Coronary artery (tissue), 2 donors: ENCODE data around the gene COBL.

Experiments
- DNase-seq: peaks from one replicate; pipeline ENCODE4 v3.0.0-alpha.2; 2017; ENCODE audit warnings: low spot score
- H3K27ac ChIP-seq, 2 donors: fragments of 200-600 bp; sonication (generic); one replicate each; pipeline ENCODE4 v1.5.1; 2016 to 2019
- H3K4me3 ChIP-seq: fragments of 200-600 bp; sonication (generic); 2 replicates; pipeline ENCODE4 v1.5.1; 2016; ENCODE audit warnings: mild to moderate bottlenecking, moderate library complexity
- CTCF ChIP-seq: fragments of 200-600 bp; sonication (generic); IDR thresholded peaks from one replicate; pipeline ENCODE4 v1.5.1; 2019; ENCODE audit warnings: antibody characterized with exemption

COBL gene

GRCh38 chr7:51352174-51353100 is 35.8 kb upstream of the COBL start:
- no peak for DNase-seq
- no peak for TF ChIP-seq CTCF
- no peak overlapping the region for H3K4me3 ChIP-seq
- no peak overlapping the region for H3K27ac ChIP-seq

GRCh38 chr7:51351661-51352060 is 35.1 kb upstream of the COBL start:
- DNase-seq = no peak
- H3K4me3 ChIP-seq = no peak overlapping the region
- no peak overlapping the region for H3K27ac ChIP-seq
- TF ChIP-seq CTCF = no peak

- no peak for TF ChIP-seq CTCF
- DNase-seq = no peak
- H3K27ac ChIP-seq = no peak overlapping the region
- H3K4me3 ChIP-seq = no peak overlapping the region
Observed at GRCh38 chr7:51350546-51350896, 33.9 kb upstream of the COBL start.

- H3K27ac ChIP-seq = no peak overlapping the region
- DNase-seq = no peak
- no peak overlapping the region for H3K4me3 ChIP-seq
- no peak for TF ChIP-seq CTCF
Observed at GRCh38 chr7:51349820-51350545, 33.4 kb upstream of the COBL start.

GRCh38 chr7:51346126-51346525 is 29.5 kb upstream of the COBL start:
- no peak for DNase-seq
- no peak overlapping the region for H3K27ac ChIP-seq
- no peak for TF ChIP-seq CTCF
- no peak overlapping the region for H3K4me3 ChIP-seq

- no peak overlapping the region for H3K27ac ChIP-seq
- DNase-seq = no peak
- H3K4me3 ChIP-seq = no peak overlapping the region
- no peak for TF ChIP-seq CTCF
Observed at GRCh38 chr7:51344406-51345138, 28.0 kb upstream of the COBL start.
